GM19397 (cell line): Measurements from ENCODE around the gene B3GNT2.
A peak's percentile ranks its signal among the peaks of the same experiment; 100 is the strongest.
"Not testable (repeated sequence)": the region's sequence is repeated elsewhere in the genome, so short reads cannot be mapped to it uniquely, and the experiment has no call there.

Experiments used
- ATAC-seq: cut with Tn5 transposase; IDR thresholded peaks from one replicate; pipeline ENCODE4 v1.9.1; 2021; ENCODE audit warnings: mild to moderate bottlenecking, moderate library complexity; ENCODE audit not compliant: unreplicated experiment

The B3GNT2 gene, protein sequence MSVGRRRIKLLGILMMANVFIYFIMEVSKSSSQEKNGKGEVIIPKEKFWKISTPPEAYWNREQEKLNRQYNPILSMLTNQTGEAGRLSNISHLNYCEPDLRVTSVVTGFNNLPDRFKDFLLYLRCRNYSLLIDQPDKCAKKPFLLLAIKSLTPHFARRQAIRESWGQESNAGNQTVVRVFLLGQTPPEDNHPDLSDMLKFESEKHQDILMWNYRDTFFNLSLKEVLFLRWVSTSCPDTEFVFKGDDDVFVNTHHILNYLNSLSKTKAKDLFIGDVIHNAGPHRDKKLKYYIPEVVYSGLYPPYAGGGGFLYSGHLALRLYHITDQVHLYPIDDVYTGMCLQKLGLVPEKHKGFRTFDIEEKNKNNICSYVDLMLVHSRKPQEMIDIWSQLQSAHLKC

DNA sequence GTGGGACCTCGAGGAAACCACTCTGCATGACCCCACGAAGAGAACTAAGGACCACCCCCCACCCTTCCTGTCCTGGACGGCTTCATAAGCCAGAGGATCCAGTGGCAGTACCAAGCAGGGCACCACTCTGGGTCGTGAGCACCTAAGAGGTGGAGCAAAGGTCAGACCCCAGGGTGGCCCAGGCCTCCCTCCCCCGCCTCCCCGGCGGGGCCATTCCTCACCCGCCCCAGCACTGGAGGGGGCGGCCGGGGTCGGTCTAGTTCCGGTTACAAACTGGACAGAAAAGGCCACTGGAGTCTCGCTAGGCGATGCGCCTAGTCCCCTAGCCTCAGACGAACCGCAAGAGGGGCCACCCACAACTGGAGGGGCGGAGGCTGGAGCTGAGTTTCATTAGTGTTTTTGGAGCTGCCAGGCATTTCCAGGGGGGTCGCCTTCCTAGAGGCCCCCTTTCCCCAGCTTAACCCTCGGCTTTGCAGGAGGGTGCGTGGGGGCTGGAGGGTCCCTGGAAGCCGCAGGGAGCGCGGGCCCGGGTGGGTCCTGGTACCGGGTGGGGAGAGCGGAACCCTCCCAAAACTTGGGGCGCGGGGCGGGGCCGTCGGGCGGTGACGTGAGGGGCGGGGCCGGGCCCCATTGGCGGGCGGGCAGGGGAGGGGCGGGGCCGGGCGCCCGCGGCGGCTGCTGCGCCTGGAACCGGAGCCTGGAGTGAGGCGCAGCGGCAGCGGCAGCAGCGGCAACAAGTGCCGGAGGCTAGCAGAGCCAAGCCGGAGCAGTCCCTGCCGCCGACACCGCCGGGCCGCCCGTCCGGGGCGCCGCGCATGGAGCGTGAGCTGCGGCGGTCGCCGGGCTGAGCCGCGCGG is at the start of gene B3GNT2:
Gene B3GNT2, plus strand, starts transcription at position 695 of the 857 bp plus-strand sequence. CDS start 26,106 bp downstream, outside the sequence.
- peak; percentile 72 for ATAC-seq

DNA sequence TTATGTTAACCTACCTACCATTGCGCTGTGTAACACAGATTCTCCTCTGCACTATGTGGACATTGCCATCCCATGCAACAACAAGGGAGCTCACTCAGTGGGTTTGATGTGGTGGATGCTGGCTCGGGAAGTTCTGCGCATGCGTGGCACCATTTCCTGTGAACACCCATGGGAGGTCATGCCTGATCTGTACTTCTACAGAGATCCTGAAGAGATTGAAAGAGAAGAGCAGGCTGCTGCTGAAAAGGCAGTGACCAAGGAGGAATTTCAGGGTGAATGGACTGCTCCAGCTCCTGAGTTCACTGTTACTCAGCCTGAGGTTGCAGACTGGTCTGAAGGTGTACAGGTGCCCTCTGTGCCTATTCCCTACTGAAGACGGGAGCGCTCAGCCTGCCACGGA is 49.1 kb upstream of the B3GNT2 start:
- ATAC-seq: not testable (repeated sequence)

DNA sequence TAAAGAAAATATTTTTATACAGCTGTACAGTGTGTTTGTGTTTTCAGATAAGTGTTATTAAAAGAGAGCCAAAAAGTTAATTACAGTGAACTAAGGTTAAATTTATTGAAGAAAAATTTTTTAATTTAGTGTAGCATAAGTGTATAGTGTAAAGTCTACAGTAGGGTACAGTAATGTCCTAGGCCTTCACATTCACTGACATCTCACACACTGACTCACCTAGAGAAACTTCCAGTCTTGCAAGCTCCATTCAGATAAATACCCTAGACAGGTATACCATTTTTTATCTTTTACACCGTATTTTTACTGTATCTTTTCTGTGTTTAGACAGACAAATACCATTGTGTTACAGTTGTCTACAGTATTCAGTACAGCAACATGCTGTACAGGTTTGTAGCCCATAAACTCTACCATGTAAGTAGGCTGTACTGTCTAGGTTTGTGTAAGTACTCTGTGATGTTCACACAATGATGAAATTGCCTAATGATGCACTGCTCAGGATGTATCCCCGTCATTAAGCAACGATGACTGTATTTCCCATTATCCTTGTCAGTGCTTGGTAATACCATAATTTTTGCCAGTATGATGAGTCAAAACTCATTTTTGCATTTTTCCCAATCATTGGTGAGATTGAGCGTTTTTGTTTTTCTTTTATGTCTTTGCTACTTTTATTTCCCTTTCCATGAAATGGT is 48.2 kb upstream of the B3GNT2 start:
- no peak for ATAC-seq

DNA sequence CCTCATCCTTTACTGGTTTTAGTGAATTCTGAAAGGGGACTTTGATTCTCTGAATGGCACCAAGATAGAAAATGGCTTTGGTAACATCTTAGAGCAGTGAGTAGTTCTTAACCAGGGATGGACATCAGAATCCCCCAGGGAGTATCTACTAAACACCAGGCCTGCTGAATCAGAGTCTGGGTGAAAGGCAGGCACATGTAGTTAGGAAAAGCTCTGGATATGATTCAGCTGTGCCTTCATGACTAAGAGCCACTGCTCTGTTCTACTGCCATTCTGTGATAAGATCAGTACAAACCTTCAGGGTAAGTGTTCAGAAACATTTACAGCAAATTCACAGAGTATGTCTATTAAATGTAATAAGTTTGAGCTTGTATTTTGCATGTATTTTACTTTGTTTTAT is 46.2 kb upstream of the B3GNT2 start:
- no peak for ATAC-seq

DNA sequence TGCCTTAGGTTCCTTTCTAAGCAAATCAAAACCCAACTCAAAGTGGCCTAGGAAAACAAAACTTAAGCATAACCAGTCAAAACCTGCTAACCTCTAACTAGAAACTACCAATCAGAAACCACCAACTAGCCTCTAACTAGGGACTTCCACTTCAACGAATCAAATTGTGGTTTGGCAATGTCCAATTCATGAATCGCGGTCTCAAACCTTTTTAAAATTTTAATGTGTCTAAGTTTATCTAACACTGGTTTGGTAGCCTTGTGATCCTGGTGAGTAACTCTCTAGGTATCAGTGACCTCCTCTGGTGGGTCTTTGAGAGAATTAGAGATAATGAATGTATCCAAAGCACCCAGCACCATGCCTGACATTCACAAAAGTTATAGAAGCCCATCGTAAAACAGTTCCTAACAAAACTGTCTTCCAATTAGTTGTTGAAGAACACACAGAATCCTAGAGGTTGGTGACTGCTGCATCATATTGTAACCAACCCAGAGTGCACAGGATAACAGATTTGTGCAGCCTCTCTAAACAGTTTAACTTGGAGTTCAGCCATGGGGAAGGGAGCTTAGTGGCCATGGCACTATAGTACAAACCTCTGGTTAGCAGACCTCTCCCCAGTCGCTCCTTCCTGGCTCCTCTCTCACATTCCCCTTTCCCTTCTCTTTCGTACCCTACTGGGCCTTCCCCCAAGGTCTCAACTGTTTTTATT is 45.2 kb upstream of the B3GNT2 start:
- no peak for ATAC-seq

DNA sequence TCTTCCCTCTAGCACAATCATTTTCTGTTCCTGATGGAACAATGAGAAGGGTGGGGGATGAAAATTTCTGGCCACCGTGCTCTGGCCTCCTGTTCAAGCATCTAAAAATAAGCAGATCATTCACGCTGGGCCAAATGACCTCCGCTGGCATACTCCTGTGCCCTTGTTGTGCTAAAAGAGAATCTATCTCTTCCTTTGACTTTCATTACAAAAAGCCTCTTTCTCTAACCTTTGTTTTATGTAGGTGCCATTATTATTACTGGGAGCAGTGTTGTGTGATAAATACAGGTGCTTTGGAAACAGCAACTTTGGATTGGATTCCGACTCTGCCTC is 44.6 kb upstream of the B3GNT2 start:
- no peak for ATAC-seq

DNA sequence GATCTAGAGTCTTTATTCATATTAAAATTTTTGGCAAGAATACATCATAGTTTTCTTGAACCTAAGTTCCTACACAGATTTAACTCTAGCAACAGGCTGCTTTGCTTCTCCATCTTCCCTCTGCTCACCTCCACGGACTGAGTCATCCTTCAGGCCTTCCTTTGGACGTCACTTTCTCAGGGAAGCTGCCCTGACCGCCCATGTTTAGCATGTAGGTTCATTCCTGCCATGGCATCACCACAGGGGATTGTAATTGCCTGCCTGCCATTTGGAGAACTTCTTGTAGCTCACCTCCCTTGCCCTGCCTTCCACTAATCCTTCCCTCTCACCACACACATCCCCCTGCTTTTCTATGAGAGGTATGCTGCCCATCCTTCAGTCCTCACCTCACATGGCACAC is 43.9 kb upstream of the B3GNT2 start:
- ATAC-seq: no peak

DNA sequence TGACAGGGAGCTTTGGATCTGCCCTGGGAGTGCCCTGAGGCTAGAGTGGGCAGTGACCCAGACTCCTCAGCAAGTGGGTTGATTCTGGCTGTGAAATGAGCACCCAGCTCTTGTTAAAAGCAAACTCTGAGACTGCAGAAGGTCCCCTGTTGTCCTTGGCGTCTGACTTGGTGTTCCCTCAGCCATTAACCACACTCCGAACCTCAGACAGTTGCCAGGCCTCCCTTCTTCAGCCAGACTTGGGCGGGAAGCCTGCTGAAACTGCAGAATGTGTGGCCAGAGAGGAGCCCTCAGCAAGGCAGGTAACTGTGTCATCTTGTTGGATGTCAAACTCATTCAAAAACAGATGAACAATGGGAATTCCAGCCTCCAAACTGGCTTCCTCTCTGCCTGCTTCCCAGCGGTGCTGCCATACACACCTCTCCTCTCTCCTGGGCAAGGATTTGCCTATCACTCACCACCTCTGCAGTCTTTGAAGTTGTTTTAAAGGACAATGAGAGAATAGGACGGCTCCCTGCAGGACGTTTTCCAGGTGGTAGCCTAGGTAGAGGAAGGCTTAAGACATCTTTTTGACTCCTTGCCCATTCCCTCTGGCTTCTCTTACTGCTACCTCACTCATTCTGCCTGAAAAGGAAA is 38.9 kb upstream of the B3GNT2 start:
- no peak for ATAC-seq

DNA sequence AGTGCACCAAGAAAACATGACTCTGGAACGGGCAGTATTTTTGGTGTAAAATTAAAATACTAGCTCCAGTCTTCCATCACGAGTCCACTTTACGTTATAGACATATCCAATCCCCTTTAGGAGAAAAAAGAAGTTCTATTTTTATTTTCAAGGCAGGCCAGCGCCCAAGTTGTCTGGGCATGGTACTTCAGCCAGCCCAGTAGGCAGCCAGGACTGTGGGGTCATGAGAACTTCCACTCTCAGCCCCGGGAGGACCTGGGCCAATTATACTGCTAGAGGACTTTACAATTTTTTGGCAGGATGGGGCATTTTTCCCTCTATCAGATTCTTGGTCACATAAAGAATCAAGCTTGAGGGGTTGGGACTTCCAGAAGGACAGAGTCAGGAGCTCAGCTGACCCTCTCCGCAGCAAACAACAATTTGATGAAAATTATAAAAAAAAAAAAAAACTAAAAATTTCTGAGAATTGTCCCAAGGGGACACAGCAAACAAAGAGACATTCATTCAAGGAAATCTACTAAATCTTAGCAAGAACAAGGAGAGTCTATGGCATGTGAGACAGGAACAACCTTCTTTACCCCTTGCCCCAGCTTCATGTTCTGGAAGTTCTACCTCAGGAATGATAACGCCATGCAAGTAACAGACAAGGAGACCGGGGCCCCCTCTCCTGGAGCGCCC is 37.3 kb upstream of the B3GNT2 start:
- ATAC-seq: no peak

DNA sequence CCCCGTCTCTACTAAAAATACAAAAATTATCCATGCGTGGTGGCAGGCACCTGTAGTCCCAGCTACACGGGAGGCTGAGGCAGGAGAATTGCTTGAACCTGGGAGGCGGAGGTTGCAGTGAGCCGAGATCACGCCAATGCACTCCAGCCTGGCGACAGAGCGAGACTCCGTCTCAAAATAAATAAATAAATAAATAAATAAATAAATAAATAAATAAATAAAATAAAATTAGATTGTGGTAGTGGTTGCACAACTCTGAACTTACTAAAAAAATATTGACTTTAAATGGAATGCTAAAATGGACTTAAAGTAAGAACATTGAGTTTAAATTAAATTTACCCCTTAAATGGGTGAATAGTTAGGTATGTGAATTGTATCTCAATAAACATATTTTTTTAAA is 35.2 kb upstream of the B3GNT2 start:
- ATAC-seq: not testable (repeated sequence)

DNA sequence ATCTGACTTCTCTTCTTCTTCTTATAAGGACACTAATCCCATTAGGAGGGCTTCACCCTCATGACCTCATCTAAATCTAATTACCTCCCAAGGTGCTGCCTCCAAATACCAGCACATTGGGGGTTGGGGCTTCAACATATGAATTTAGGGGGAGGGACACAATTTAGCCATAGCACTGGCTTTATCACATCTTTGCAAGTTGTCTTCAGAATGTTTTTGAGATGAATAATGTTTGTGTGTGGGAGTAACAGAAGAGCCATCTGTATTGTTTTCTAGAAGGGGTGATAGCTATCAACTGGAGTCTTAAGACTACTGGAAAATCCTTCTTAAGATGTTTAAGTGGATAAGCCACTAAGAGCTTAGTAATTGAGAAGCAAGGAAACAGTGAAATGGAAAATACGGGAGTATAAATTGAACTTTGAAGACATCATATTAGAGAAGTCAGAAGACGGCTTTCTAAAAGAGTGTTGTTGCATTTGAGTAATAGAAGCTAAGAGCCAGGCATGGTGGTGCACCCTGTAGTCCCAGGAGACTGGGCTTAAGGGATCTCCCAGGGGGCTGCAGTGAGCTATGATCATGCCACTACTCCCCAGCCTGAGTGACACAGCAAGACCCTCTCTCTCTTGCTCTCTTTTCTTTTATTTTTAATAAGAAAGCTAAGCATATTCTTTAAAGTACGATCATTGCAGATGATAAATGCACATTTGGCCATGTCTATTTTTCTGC is 32.6 kb upstream of the B3GNT2 start:
- ATAC-seq: no peak

DNA sequence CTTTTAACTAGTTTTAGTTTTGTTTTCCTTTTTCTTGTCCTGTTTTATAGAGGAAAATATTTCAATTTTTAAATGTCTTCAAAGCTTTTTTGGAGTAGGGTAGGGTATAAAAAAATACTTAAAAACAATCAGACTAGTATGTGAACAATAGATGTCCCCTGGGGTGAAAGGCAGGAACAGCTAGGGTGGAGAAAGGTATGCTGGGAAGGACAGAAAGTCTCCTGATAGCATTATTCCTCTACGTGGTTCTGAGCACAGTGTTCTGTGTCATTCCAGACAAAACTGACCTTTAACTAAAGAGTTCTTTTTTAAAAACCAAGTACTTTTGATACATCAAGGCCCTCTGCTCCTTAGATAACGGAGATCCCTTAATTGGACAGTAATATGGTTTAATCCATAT is 32.1 kb upstream of the B3GNT2 start:
- no peak for ATAC-seq

DNA sequence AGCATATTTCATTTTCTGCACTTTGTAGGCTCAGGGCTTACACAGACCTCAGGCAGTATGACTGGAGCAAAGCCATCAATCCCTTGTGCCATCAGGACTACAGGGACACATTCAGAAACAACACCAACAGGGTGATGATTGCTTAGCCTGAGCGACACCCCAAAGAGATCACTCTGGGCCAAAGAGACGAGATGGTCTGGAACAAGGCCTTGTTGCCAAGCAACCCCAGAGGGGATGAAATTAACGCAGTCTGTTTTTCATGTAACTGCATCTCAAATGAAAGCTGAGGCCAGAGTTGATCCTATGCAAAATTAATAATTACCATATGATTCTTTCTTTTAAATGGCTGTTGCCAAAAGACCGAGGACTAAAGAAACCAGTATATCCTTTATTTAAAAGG is 20.2 kb upstream of the B3GNT2 start:
- no peak for ATAC-seq

DNA sequence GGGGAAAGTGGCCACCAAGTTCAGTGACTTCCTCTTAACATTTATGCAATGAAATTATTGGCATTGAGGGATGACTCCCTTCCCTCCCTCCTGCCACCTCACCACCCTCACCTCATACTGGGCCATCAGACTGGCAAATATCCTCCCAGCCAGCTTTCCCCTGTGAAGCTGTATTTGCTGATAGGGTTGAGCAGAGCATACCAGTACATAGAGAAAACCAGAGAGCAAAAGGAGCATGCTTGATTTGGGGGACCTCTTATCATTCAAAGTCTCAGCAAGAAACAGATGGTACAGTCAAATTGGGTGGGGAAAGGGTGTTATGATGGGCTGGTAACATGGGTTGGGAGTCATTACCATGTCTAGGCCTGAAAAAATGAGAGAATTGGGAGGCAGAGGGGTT is 19.1 kb upstream of the B3GNT2 start:
- ATAC-seq: no peak

DNA sequence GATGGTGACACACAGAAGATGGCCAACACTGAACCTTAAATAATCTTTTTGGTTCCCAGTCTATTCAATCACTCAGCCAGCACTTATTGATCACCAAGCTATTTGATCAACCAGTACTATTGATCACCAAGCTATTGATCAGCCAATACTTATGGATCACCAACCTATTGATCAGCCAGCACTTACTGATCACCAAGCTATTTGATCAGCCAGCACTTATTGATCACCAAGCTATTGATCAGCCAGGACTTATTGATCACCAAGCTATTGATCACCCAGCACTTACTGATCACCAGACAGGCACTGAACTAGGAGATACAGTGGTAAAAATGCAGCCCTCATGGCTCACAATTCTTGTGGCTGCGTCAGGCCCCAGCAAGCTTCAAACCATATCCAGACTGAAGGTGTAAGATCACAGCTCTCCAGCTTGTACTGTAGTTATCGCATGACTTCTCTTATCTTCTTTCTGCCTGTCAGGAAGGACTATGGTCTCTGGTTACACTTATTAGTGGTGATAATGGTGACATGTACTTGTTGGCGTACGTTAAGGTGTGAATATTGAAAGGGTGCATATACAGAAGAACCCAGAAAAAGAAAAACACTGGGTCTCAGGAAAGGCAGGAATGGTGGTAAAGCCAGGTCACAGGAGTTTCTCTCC is 18.4 kb upstream of the B3GNT2 start:
- ATAC-seq: no peak

DNA sequence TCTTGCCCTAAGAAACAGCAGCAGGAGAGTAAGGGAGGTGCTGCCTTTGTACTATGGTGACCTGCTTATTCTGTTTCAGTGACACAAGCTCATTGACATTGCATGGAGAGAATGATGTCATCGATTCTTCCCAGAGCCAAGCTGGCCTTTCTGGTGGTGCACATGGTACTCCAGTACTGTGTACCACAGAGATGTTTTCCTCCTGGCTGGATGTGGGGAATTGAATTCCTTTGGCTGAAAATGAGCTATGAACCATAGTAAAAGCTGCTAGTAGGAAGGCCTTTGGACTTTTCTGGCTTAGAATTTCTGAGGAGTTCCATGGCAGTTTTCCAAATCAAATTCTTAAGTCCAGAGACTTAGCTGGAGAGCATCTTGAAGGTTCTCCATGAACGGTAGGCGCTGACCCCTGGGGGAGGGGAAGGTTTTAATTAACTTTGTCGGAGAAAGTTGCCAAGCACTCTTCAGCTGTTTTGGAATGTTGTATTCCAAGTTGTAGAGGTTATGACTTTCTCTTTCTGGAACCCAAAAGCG is 17.1 kb upstream of the B3GNT2 start:
- no peak for ATAC-seq

DNA sequence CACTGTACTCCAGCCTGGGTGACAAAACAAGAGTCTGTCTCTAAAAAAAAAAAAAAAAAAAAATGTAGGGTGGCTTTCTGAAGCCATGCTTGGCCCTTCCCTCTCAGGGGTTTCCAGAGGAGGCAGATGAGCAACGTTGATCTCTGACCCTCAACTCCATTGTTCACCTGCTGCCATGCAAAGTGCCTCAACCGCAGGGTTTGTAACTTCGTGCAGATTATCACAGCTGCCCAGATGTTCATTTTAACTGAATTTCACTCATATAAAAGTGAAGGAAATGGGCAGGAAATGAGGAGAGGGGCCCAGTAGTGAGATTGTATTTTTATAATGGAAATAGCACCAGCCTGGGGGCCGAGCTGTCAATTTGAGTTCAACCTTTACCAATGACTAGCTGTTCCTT is 14.9 kb upstream of the B3GNT2 start:
- no peak for ATAC-seq

DNA sequence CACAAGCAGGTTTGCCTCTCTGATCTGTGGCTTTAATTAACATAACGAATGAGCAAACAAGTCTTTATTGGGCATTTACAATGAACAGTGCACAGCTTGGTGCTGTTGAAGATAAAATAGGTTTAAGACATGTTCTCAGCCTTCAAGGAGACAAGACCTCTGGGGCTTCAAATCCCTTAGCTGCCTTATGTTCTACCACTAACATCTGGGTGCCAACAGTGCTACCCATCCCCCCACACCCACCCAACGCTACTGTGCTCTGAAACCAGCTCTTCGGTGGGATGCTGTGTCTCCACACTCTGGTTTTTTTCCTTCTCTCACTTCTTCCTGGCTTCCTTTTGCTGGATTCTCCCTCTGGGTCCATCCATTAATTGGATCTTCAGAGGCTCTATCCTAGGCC is 14.1 kb upstream of the B3GNT2 start:
- no peak for ATAC-seq
